ENCODE results near the gene UEVLD.

GRCh38 chr11:18615628-18616392, 27.3 kb upstream of the UEVLD start:
- TF ChIP-seq CTCF (IDR thresholded peaks at IDR 0.05): no peak
- no peak for TF ChIP-seq EP300 (IDR thresholded peaks at IDR 0.05)
- no peak for TF ChIP-seq POLR2AphosphoS5 (IDR thresholded peaks at IDR 0.05)
